ENCODE measurements around the gene PARD6G.
"Not testable (repeated sequence)": the region's sequence is repeated elsewhere in the genome, so short reads cannot be mapped to it uniquely, and the experiment has no call there.

The PARD6G gene

GRCh38 chr18:80168346-80168745 is 79.0 kb downstream of the PARD6G start:
- DNase-seq = no peak

DNA sequence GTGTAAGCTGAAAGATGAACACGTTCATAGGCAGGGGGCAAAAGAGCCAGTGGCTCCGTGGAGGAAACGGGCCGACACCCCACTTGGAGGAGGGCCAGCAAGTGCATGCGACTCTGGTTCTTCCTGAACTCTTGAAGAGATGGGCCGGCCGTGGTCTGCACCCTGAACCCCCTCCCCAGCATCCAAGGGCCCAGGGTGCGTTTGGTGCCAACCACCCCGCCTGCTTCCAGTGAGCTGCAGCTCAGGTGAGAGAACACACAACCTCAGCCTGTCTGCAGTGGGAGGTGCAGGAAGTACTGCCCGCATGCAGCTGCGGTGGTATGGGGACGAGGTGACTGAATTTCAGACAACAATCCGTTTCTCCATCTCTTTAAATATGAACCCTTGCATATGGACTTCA is 79.4 kb downstream of the PARD6G start:
- DNase-seq = no peak

DNA sequence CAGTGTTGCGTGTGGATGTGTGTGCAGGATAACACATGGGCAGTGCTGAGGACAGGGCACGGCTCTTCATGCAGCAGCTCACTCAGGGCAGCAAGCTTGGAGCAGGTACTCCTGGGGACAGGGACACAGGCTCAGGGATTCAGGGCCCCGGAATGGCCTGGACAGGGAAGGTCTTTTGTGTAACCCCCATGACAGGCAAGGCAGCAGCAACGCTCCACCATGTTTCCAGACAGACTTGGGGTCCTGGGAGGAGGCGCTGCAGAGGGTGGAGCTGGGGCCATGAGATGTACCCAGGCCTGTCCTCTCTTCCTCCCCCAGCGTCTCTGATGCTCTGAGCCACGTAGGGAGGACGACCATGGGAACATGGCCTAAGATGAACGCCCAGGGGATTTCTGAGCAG is 80.0 kb downstream of the PARD6G start:
- no peak for DNase-seq

GRCh38 chr18:80166725-80167124 is 80.6 kb downstream of the PARD6G start:
- no peak for DNase-seq

GRCh38 chr18:80166240-80166639 is 81.1 kb downstream of the PARD6G start:
- DNase-seq = no peak

- not testable (repeated sequence) for DNase-seq
Measured at GRCh38 chr18:80164727-80165355, 82.5 kb downstream of the PARD6G start.

DNA sequence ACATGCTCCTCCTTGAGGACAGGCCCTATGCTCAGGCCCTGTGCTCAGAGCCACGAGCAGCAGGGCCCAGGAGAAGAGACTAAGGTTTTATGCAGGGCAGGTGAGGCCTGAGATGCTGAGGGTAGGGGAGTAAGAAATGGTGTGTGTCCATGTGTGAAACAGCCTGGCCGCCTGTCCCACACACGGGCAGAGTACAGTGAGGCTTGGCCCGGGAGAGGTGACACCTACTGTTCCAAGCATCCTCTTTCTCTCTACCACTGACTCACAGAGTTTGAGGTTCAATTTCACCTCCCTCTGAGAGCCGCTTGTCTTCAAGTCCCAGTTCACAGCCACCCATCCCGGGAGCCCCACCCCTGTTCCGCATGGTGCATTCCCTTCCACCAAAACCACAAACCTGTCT is 84.1 kb downstream of the PARD6G start:
- no peak for DNase-seq

GRCh38 chr18:80161781-80162417 is 85.4 kb downstream of the PARD6G start:
- no peak for DNase-seq

- DNase-seq = peak; percentile 30
Measured at GRCh38 chr18:80159713-80160636, 87.3 kb downstream of the PARD6G start.

DNA sequence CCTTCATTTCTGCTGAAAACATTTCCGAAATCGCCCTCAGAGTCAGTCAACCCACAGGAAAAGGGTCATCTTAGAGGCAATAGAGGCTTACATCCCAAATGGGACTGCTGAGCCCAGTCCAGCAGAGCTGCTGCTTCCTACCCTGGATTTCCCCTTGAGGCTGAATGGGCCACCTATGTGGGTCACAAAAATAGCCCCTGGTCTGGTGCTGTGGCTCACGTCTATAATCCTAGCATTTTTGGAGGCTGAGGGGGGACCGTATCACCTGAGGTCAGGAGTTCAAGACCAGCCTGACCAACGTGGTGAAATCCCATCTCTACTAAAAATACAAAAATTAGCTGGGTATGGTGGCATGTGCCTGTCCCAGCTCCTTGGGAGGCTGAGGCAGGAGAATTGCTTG is 88.9 kb downstream of the PARD6G start:
- DNase-seq = no peak

DNA sequence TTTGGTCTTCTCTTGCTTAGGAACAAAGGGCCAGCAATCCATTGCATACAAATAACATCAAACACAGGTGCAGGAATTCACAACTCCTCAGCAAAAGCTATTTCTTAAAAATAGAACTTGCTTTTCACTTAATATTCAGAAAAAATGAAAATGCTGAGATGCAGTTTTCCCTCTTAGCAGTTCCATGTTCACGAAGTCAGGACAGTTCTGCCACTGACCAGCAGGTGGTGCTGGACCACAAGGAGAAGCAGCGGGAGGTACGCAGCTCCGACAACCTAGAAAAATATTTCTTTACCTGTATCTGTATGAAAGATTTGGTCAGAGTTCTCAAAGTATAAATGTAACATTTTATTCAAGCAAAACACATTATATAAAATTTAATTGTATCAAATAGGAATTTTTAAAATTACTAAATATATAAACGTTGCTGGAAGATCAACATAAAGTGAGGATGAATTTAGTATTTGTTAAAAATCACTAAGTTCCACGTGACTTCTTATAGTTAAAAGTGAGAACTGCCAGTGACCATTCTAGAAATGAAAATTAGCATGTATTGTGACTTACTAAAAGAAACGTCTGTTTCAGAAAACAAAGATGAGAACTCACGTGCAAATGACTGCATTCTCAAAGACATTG is 89.5 kb downstream of the PARD6G start:
- peak; percentile 75 for DNase-seq

- DNase-seq = no peak
Measured at GRCh38 chr18:80154293-80154692, 93.0 kb downstream of the PARD6G start.

- no peak for DNase-seq
Measured at GRCh38 chr18:80149667-80150066, 97.6 kb downstream of the PARD6G start.

DNA sequence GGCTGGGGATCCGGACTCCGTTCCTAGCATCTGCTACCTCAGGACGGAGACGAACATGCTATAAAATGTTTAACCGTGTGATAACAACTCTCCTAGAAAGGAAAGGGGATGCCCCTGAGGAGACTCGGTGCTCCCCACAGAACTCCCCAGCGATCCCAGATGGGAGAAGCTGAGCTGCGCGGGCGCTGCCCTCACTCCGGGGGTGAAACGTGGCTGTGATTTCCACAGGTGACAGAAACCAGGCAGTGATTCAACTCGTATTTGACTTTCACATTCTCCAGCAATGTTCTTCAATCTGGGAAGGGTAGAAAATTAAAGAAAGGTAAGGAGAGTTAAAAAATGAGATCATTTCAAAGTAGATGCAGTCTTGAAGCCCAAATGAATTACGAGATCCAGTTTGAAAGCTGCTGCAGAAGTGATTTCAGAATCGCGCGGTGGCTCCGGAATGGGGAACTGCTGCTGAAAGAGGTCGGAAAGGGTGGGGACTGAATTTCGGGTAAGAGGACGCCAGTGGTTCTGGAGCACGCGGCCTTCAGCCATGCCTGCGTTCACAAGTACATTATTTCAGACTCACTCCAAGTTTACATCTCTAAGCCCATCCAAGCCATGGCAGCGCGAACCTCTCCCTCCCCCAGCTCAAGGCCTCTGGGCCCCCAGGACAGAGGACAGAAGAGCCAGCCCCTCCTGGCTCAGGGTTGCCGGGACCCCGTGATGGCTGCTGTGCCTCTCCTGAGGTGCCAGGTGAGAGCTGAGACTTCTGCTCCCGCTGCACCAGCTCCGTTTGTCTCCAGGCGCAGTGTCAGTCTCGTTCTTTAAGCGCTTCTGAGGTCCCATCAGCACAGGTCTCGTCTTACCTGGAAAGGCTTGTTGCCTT is 98.8 kb downstream of the PARD6G start:
- DNase-seq = no peak

GRCh38 chr18:80147418-80148325 is 99.6 kb downstream of the PARD6G start:
- DNase-seq = peak; percentile 68

- no peak for DNase-seq
Measured at GRCh38 chr18:80147037-80147417, 100.3 kb downstream of the PARD6G start.

DNA sequence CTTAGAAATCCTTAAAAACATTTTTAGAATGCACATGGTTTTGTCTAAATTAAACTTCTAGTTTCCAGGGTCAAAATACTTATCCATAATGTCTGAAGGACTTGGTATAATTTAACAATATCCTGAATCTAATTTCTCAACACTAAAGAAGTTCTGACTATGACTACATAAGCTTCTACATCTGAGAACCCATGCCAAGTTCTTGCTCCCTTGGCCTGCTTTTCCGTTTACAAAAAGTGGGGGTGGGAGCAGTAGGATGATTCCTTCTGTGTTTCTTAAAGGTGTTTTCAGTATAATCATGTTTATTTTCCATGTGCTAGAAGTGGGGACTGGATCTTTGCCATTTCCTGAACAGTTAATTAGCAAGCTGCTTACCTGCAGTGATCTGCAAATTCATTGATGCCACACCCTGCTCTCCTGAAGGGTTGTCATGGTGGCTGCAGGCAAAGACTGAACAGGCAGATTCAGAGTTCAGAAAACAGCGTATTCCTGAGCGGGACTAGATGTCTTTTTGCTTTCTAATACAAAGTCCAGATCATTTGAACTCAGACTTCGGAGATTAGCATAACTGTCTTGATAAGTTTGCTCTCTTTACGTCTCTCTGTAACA is 102.0 kb downstream of the PARD6G start:
- DNase-seq = no peak

DNA sequence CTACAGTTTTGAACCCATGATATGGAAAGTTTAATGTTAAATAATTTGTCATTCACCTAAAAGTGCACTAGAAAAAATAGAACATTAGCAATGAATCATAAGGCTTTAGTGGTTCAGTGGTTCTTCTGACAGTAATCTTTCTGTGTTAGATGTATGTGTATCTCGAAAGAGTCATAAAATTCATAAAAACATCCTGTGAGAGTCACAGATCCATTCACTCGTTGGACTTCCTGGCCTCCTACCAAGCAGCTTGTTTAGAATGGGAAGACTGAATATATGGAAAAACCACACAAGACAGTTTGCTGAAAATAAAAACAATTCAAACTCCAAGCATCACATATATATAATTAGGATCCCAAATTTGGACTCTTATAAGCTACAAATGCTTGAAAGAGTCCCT is 103.4 kb downstream of the PARD6G start:
- DNase-seq = no peak

- DNase-seq = no peak
Measured at GRCh38 chr18:80140455-80140985, 106.8 kb downstream of the PARD6G start.

DNA sequence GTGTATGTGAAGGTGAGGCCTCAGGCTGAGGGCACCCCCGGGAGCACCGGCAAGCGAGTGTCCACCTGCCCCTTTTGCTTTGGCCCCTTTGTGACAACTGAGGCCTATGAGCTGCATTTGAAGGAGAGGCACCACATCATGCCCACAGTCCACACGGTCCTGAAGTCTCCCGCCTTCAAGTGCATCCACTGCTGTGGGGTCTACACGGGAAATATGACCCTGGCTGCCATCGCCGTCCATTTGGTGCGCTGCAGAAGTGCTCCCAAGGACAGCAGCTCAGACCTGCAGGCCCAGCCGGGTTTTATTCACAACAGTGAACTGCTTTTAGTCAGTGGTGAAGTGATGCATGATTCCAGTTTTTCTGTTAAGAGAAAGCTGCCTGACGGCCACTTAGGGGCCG is 109.3 kb downstream of the PARD6G start:
- no peak for DNase-seq

GRCh38 chr18:80137137-80137536 is 110.2 kb downstream of the PARD6G start:
- DNase-seq = no peak
